Suppressor macrophage treated with lipopolysaccharide for 4 hours (primary cell): Measurements from ENCODE around the gene TAS1R3.

ENCODE experiments used
- DNase-seq: peaks from one replicate; pipeline ENCODE4 v3.0.0-alpha.2; 2020

TAS1R3 gene

DNA sequence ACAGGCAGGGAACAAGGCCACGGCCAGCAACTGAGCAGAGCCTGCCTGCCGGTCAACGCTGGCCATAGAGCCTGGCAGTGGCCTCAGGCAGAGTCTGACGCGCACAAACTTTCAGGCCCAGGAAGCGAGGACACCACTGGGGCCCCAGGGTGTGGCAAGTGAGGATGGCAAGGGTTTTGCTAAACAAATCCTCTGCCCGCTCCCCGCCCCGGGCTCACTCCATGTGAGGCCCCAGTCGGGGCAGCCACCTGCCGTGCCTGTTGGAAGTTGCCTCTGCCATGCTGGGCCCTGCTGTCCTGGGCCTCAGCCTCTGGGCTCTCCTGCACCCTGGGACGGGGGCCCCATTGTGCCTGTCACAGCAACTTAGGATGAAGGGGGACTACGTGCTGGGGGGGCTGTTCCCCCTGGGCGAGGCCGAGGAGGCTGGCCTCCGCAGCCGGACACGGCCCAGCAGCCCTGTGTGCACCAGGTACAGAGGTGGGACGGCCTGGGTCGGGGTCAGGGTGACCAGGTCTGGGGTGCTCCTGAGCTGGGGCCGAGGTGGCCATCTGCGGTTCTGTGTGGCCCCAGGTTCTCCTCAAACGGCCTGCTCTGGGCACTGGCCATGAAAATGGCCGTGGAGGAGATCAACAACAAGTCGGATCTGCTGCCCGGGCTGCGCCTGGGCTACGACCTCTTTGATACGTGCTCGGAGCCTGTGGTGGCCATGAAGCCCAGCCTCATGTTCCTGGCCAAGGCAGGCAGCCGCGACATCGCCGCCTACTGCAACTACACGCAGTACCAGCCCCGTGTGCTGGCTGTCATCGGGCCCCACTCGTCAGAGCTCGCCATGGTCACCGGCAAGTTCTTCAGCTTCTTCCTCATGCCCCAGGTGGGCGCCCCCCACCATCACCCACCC is at the start of gene TAS1R3:
Gene TAS1R3, plus strand, starts transcription at position 213 of the 898 bp plus-strand sequence. Its CDS starts 66 bp downstream, at position 279.
- no peak for DNase-seq

DNA sequence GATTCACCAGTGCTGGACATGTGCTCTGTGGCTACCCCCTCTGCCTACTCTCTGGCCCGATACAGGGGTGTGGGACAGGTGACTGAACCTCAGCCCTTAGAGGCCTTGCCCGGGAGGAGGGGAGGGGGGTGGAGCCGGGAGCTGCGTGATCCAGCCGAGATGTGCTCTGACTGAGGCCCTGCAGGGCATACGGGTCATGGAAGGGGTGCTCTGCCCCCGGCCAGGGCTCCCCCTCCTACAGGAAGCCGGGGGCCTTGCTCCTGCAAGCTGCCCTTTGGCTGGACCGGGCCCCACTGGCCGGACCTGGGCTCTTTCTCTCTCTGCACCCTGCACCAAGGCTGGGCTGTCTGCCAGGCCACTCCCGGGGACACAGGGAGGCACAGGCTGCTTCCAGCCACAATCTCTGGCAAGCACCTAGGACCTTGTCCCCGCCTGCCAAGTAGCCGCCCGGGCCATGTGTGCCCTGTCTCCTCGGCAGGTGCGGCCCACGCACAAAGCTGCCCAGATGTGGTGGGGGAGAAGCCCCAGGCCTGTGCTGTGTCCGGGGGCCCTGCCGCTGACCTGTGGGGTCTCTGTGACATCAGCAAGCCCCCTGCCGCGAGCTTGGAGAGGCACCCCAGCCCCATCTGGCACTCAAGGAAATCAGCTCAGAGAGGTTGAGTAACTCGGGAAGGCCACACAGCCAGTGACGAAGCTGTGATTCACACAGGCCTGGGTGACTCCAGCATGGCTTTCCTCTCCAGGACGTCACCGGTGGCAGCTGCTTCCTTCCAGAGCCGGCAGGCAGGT is 49.4 kb upstream of the TAS1R3 start:
- peak; percentile 66 for DNase-seq

DNA sequence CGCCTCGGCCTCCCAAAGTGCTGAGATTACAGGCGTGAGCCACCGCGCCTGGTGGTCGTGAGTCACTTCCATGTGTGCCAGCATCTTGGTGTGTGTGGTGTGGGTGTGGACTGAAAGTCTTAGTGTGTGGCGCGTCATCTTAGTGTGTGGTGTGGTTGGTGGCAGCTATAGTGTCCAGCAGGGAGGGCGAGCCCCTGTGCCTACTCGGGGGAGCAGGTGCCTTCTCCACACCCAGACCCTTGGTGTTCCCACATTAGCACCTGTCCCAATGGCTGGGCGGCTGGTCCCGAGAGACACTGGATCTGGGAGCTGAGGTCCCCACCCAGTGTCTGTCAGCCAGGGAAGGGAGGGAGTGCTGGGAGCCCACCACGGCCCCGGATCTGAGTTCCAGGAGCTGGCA is 48.1 kb upstream of the TAS1R3 start:
- peak; percentile 37 for DNase-seq

DNA sequence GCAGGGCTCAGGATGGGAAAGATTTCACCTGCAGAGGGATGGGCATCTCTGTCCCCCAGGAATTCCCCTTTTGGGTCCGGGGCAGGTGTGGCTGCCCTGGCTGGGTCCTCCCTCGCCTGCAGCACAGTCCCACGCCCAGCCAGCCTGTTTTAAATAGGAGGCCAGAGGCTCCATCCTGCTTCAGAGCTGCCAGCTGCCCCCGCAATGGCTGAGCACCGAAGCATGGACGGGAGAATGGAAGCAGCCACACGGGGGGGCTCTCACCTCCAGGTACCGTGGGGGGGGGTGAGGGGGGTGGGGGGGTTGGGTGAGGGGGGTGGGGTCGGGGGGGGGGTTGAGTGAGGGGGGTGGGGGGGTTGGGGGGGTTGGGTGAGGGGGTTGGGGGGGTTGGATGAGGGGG is 47.3 kb upstream of the TAS1R3 start:
- no peak for DNase-seq

DNA sequence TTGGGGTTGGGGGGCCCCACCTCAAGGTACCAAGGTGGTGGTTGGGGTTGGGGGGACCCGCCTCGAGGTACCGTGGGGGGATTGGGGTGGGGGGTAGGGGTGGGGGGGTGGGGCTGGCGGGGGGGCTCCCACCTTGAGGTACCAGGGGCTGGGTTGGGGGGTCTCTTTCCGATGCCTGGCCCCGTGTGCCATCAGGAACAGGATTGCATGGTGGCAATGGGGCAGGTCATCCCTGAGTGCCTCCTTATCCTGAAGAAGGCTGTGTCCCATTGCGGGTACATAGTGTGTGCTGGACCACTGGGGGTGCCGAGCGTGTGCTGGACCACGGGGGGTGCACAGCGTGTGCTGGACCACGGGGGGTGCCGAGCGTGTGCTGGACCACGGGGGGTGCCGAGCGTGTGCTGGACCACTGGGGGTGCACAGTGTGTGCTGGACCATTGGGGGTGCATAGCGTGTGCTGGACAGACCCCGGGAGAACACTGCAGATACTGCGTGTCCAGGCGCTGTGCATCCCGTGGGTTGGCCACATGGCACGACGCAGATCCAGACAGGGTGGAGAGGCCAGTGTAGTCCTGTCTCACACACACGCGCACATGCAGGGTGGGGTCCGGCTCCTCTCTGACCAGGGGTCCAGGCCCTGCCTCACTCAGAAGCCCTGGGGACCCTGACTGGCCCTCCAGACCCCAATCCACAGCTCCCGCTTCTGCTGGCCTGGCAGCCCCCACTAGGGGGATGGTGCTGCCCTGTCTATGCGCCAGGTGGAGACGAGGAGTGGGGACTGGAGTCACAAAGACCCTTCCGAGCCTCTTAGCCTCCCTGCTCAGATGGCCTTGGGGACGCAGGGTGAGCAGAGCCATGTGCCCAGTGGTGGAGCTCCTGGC is 46.6 kb upstream of the TAS1R3 start:
- no peak for DNase-seq

DNA sequence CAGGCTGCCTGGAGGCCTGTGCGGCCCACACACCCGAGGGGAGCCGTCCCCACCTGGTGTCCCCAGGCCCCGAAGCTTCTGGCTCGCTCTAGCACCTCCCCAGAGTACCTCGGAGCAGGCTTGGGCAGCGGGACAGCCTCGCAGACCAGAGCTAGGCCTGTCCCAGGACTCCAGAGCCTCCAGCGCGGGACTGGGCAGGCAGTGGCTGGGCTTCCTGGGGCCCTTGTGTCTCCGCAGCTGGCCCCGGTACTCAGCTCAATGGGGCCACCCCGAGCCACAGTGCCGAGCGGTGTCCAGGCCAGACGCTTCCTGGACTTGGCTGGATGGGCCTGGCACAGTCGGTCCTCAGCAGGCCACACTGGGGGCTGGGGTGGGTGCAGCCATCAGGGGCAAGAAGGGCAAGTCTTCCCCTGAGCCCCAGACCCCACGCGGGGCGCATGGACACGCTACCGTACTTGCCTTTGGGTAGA is 45.9 kb upstream of the TAS1R3 start:
- no peak for DNase-seq

DNA sequence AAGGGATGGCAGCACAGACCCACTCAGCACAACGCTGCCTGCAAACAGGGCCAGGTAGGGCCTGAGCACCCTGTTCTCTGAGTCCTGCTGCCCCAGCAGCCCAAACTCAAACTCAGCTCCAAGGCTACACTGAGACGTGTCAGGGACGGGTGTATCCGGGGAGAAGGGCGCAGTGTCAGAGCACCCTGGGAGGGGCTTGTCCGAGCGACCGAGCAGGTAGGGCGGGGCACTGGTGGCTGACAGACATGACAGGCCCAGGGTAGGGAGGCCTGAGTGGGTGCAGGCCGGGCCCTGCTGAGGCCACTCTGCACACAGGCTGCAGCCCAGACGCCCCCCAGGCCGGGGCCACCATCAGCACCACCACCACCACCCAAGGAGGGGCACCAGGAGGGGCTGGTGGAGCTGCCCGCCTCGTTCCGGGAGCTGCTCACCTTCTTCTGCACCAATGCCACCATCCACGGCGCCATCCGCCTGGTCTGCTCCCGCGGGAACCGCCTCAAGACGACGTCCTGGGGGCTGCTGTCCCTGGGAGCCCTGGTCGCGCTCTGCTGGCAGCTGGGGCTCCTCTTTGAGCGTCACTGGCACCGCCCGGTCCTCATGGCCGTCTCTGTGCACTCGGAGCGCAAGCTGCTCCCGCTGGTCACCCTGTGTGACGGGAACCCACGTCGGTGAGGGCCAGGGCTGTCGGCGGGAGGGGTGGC is 45.3 kb upstream of the TAS1R3 start:
- DNase-seq, result no peak

DNA sequence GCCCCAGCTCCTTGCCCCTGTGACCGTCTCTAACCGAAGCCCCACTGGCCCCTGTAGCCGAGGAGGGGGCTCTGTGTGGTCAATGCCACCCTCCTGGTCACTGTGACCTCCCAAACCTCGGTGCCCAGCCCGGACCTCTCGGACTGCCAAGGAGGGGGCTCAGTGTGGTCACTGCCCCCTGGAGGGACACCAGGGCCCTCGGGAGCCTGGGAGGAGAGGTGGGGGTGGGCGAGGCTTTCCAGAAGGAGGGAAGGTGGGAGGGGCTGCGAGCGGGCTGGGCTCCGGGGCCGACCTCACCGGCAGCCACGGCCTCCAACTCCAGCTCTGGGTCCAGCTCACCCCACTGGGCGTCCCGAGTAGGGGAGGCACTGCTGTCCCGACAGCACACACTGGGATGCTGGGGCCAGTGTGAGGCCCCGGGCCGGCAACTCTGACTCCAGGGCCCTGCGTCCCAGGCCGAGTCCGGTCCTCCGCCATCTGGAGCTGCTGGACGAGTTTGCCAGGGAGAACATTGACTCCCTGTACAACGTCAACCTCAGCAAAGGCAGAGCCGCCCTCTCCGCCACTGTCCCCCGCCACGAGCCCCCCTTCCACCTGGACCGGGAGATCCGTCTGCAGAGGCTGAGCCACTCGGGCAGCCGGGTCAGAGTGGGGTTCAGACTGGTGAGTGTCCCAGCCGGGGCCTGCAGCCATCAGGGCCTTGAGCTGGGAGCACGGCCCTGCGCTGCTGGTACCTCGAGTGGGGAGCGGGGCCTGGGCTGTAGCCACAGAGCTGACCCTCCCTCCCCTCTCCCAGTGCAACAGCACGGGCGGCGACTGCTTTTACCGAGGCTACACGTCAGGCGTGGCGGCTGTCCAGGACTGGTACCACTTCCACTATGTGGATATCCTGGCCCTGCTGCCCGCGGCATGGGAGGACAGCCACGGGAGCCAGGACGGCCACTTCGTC is 44.5 kb upstream of the TAS1R3 start:
- no peak for DNase-seq

DNA sequence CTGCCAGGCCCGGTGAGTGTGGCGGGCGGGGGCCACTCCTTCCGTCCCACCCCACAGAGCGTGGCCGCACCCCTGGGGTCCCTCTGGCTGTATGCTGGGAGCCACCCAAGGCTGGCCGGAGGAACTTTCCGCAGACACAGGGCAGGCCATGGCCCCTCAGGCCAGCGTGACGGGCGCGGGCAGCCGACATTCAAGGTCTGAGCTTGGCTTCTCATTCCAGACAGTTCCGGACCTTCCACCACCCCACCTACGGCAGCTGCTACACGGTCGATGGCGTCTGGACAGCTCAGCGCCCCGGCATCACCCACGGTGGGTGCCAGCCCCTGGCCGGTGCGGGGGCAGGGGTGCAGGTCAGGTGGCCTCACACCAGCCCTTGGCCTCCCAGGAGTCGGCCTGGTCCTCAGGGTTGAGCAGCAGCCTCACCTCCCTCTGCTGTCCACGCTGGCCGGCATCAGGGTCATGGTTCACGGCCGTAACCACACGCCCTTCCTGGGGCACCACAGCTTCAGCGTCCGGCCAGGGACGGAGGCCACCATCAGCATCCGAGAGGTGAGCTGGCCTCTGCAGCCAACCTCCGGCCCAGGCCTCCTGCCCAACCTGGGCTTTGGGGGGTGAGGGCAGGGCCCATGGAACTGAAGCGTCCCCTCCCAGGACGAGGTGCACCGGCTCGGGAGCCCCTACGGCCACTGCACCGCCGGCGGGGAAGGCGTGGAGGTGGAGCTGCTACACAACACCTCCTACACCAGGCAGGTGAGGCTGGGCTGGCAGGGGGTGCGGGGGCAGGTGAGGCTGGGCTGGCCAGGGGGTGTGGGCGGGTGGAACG is 43.6 kb upstream of the TAS1R3 start:
- no peak for DNase-seq

DNA sequence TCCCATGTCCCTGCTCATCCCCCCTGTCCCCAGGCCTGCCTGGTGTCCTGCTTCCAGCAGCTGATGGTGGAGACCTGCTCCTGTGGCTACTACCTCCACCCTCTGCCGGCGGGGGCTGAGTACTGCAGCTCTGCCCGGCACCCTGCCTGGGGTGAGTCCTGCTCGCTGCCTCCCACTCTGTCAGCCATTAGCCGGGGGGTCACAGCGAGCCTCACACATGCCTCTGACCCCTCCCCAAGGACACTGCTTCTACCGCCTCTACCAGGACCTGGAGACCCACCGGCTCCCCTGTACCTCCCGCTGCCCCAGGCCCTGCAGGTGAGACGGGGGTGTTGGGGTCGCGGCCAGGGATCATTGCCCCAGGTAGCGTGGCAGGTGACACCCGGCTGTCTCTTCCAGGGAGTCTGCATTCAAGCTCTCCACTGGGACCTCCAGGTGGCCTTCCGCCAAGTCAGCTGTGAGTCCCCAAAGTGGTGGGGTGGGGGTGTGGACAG is 40.8 kb upstream of the TAS1R3 start:
- DNase-seq, result peak; percentile 73

DNA sequence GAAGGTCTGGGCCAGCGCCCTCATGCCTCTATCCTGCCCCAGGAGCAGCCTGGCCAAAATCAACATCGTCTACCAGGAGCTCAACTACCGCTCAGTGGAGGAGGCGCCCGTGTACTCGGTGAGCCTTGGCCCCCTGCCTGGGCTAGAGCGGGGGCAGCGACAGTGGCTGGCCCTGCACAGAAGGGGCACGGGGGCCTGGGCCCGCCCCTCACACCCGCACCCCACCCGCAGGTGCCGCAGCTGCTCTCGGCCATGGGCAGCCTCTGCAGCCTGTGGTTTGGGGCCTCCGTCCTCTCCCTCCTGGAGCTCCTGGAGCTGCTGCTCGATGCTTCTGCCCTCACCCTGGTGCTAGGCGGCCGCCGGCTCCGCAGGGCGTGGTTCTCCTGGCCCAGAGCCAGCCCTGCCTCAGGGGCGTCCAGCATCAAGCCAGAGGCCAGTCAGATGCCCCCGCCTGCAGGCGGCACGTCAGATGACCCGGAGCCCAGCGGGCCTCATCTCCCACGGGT is 40.0 kb upstream of the TAS1R3 start:
- no peak for DNase-seq

DNA sequence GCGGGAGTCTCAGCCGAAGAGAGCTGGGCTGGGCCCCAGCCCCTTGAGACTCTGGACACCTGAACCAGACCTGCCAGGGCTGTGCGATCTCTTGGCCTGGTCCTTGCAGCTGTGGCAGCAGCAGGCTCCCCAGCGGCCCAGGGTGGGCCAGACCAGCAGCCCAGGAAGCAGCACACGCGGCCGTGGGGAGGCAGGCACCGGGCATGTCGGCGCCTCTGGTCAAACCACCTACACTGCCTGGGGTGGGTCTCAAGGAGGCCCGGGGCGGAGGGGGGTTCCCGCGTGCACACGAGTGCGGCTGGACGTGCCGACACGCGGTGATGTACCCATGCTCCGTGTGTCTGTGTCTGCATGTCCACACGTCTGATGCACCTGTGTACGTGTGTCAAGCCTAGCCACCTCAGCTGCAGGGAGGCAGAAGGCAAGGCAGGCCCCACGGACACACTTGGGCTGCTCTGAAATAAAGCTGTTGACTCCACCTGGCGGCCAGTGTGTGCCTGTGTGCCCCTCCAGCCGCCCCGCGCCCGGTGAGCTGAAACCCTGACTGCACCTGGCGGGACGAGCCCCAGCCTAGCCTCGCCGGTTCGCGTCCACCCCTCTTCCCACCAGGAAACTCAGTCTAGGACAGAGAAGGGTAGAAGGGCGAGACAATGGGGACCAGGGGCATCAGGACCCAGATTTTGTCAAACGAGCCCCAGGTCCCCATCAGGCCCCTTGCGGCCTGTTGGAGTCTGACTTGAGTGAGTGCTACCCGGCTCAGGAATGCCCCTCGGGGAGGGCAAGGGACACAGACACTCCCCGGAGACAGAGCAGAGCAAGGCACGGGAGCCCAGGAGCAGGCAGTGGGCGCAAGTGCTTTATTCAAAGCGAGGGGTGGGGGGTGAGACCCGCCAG is 39.3 kb upstream of the TAS1R3 start:
- peak; percentile 37 for DNase-seq

DNA sequence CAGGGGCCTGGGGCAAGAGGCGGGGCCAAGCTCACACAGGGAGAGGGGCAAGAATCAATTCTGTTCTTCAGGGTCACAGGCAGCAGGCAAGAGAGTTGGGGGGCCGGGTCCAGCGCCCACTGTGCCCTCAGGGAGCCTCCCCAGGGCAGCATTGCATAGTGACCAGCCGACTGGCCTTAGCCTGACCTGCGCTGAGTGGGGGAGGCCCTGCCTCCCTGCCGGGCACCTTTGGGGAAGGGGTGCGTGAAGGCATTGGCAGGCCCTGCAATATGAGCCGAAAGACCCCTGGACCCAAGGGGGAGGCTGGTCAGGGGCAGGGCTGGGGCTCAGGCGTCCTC is 38.7 kb upstream of the TAS1R3 start:
- DNase-seq, result no peak

DNA sequence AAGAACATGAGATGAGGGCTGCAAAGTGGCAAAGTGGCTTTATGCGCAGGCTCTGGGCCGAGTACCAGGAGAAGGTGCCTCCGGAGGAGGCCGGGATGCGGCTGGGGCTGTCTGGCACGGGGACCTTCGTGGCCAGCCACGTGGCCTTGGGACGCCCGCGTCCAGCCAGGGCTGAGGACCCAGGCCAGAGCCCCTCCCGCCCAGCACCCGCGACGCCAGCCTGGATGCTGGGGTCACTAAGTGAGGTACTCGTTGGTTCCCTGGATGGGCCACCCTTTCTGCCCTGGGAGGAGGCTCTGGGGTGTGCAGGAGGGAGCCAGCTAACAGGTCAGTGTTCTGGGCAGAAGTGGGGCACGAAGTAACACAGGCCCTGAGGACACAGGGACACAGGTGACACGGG is 38.2 kb upstream of the TAS1R3 start:
- DNase-seq, result no peak

DNA sequence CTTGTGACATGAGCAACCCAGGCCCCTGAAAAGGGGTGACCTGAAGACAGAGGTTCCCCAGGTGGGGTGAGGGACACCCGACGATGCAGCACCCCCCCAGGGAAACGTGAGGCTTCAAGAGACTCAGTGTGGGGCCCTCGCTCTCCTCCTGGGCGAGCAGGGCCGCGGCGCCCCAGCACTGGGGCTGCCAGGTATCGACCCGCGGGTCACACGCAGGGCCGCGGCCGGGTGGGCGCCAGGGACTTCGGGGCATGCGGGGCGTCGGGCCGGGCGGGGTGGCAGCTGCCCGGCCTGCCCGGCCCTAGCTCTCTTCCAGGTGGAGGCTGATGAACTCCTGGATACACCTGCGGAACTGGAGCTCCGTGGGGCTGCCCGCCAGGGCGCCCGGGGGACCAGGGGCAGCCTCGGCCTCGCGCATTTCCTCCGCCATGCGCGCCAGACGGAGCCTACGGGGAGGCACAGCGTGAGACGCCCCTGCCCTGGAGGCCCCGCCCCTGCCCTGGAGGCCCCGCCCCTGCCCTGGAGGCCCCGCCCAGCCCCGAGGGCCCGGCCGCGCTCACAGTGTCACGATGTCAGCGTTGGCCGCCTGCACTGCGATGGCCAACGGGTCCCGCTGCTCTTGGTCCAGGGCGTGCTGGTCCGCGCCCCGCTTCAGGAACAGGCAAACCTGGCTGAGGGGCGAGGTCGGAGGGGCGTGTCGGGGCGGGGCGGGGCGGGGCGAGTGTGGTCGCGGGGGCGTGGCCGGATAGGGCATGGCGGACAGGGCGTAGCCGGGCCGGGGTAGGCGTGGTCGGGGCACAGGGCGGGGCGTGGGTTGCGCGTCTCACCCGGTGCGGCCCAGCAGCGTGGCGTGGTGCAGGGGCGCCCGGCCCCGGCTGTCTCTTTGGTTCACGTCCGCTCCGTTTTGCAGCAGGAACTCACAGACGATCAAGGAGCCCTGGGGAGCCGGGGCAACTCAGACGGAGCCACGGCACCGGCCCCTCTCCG is 37.5 kb upstream of the TAS1R3 start:
- DNase-seq, result no peak

DNA sequence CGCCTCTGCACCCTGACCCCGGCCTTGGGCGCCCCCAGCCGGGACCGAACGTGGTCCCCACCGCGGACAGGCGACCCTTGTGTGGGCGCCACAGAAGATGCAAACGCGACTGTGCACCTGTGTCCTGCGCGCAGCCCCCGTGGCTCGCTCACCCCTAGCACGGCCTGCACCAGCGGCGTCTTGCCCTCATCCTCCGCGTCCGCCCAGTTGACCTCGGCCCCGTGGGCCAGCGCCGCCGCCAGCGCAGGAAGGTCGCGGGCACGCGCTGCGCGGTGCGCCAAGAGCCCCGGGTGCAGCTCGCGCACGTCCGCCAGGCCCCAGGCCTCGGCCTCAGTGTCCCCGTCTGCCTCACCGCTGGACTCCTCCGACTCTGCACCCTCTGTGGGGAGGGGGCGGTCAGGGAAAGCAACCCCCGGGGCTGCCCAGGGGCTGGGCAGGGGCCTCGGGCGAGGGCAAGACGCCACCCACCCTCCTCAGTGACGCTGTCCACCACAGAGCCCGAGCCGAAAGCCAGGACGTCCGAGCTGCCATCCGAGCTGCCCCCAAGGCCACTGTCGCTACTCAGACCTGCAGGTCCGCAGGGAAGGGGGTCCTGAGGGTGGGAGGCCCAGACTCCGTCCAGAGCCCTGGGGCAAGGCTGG is 36.7 kb upstream of the TAS1R3 start:
- DNase-seq, result no peak
